DMS114 treated with DMSO at 0.1 percent for 48 hours (cell line): Measurements from ENCODE around the gene TMEM116.
"Not testable (repeated sequence)": the region's sequence is repeated elsewhere in the genome, so short reads cannot be mapped to it uniquely, and the experiment has no call there.

Source experiments
- DNase-seq: peaks from one replicate; lab custom pipeline; 2025; ENCODE audit not compliant: unreplicated experiment; lab: John Stamatoyannopoulos, UW

Gene TMEM116

GRCh38 chr12:112012775-112013600 lies at the start of gene TMEM116, which contains the start of gene ERP29:
TMEM116 (minus strand) TSS chr12:112013165; CDS start chr12:112005270, 7,895 bp downstream.
ERP29 (plus strand) TSS chr12:112013426; CDS start chr12:112013466, 40 bp downstream.
- peak; percentile 93 for DNase-seq

- no peak for DNase-seq
Observed at GRCh38 chr12:112061137-112061536, 48.2 kb upstream of the TMEM116 start.

GRCh38 chr12:112049351-112049750 lies 36.4 kb upstream of the TMEM116 start:
- no peak for DNase-seq

GRCh38 chr12:112046003-112046402 lies 33.0 kb upstream of the TMEM116 start:
- no peak for DNase-seq

- DNase-seq = not testable (repeated sequence)
Observed at GRCh38 chr12:112036614-112037013, 23.6 kb upstream of the TMEM116 start.

- DNase-seq = no peak
Observed at GRCh38 chr12:112035219-112035785, 22.3 kb upstream of the TMEM116 start.

- no peak for DNase-seq
Observed at GRCh38 chr12:112032292-112032691, 19.3 kb upstream of the TMEM116 start.

- DNase-seq = no peak
Observed at GRCh38 chr12:112031472-112031871, 18.5 kb upstream of the TMEM116 start.

GRCh38 chr12:112029301-112029700 lies 16.3 kb upstream of the TMEM116 start:
- no peak for DNase-seq

GRCh38 chr12:112025808-112026375 lies 12.9 kb upstream of the TMEM116 start:
- no peak for DNase-seq

GRCh38 chr12:112023759-112024396 lies 10.9 kb upstream of the TMEM116 start:
- DNase-seq = no peak

GRCh38 chr12:112022241-112023016 lies 9.5 kb upstream of the TMEM116 start:
- no peak for DNase-seq

GRCh38 chr12:112020947-112021457 lies 8.0 kb upstream of the TMEM116 start:
- DNase-seq = no peak

GRCh38 chr12:112018571-112019237 lies 5.7 kb upstream of the TMEM116 start:
- no peak for DNase-seq

- no peak for DNase-seq
Observed at GRCh38 chr12:112017041-112017440, 4.1 kb upstream of the TMEM116 start.

- DNase-seq = no peak
Observed at GRCh38 chr12:112015938-112016337, 3.0 kb upstream of the TMEM116 start.

- DNase-seq = peak; percentile 31
Observed at GRCh38 chr12:112013601-112014402, 837 bp upstream of the TMEM116 start.

- no peak for DNase-seq
Observed at GRCh38 chr12:112011685-112012084, 1.3 kb downstream of the TMEM116 start.
